GM18517 (cell line): ENCODE data around the gene SPATA13.
"Not testable (repeated sequence)": the region's sequence is repeated elsewhere in the genome, so short reads cannot be mapped to it uniquely, and the experiment has no call there.

ENCODE experiments used
- ATAC-seq: cut with Tn5 transposase; IDR thresholded peaks from one replicate; pipeline ENCODE4 v1.9.1; 2021; ENCODE audit warnings: mild to moderate bottlenecking, moderate library complexity; ENCODE audit not compliant: unreplicated experiment

SPATA13 gene

DNA sequence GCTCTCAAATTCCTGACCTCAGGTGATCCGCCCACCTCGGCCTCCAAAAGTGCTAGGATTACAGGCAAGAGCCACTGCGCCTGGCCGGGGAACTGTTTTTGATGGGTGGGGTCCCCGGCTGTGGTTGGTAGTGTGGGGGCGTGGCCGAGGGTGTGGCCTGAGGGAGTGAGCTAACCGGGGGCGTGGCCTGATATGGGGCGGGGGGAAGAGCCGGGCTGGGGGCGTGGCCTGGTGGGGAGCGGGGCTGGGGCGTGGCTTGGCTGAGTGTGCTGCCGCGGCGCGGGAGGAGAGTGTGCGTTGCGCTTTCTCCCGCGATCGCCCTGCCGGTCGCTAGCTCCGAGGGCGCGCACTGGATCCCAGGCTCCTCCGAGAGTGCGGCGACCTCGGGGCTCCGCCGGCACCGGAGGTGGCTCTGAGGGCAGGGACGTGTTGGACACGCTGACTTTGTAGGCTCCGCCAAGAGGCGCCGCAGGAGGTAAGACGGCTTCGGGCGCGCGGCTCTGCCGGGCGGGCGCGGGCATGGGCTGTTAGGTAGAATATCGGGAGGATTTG, at the start of gene SPATA13:
SPATA13 (plus strand) TSS at position 263 of the 552 bp plus-strand sequence. CDS start 62,210 bp downstream, outside the sequence.
- peak; percentile 61 for ATAC-seq

DNA sequence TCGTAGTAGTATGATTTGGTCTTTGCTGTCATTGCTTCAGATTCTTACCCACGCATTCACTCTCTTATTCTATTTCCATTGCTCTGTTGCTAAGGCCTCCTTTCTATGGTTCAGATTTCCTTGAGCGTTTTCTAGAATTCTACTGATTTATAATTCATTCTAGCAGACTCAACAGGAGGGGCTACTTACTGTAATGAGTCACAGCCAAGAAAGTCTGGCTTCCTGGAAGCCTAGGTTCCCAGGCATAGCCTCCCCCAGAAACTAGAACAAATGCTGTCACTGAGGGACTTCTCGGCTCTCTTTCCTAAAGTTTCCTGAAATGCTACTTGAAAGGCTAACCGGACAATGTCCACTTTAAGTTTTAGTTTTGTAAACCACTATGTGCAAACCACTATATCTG, 47.7 kb upstream of the SPATA13 start:
- no peak for ATAC-seq

DNA sequence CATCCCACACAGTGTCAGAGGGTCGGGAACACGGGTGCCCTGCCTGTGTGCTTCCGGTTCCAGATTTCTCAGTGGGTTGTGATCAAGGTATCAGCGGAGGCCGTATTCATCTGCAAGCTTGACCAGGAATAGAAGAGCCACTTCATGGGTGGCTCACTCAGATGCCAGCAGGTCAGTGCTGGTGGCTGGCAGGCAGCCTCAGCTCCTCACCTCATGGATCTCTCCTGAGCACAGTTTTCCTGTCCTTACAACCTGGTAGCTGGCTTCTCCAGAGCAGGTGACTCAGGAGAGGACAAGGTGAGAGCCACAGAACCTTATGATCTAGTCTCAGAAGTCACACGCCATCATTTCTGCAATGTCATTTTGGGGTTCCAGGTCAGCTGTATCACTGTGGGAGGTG, 44.8 kb upstream of the SPATA13 start:
- no peak for ATAC-seq

DNA sequence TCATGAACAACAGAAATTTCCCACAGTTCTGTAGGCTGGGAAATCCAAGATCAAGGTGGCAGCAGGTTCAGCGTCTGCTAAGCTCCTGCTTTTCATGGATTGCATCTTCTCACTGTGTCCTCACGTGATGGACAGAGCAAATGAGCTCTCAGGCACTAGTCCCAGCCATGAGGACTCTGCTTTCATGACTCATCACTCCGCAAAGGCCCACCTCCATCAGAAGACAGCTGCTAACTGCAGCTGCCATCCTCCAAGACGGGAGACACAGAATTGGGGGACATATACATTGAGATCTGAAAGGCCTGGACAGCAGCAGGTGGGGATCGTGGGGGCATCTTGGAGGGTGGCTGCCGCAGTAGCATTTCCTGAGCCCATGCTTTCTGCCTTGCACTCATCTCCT, 44.4 kb upstream of the SPATA13 start:
- no peak for ATAC-seq

DNA sequence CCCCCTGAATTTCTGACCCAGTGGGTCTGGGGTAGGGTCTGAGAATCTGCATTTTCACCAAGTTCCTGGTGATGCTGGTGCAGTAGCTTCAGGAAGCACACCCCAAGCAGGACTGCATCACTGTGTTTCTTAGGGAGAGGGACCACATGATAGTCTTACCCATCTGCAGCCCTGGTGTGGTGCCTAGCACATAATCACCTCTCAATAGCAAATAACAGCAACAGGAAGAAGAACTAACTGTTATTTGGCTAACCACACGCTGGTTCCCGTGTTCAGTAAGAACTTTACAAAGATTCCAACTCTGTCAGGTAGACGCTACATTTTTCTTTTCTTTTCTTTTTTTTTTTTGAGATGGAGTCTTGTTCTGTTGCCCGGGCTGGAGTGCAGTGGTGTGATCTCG, 41.9 kb upstream of the SPATA13 start:
- ATAC-seq = no peak

DNA sequence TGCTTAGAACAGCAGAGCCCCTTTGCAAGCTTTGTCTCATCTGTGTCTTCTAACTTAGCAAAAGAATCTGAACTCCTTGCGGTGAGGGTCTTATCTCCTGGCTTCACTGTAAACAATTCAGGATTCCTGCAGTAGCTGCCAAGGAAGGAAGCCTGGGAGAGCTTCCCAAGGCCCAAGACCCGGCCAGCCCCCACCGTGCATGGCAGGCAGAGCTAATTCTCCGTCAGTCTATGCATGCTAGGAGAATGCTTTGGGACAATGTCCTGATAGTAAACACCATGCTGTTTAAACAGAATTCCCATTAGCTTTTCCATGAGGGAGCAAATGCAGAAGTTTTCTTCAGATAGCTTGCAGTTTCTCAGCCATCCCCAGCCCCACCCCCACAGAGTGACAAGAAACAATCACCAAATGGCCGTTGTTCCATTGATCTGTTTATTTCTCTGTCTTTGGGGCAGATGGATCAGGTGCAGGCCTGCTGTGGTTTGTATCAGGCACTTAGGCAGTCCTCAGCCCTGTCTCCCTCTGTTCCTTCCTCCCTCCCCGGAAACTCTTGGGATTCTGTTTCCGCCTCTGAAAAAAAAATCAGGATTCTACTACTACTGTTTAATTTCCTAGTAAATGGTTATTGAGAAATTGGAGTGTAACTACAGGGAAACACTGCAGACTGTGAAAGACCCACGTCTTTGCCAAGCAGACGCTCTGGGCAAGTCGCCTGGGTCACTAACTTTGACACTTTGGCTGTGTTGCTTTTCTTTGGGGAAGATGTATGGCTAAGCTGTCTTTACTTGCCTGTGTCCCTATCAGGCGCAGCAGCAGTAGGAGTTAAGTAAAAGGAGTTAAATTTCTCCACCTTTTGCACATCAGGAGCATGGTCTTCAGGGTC, 40.7 kb upstream of the SPATA13 start:
- no peak for ATAC-seq

DNA sequence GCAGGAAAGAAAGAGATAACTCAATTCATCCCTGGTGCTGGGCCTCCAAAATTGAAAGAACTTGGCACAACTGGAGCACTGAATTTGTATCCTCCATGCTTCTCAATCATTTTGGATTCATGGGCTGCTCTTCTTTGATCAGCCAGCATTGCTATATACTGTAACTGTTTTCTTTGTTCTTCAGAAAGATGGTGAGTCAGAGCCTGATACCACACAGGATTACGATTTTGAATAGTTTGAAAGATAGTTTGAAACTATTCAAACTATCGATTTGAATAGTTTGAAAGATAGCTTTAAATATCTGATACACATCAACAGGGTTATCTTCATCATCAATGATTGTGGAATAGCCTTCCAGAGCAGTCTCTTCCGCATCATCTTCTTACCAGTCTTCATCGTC, 38.5 kb upstream of the SPATA13 start:
- not testable (repeated sequence) for ATAC-seq

DNA sequence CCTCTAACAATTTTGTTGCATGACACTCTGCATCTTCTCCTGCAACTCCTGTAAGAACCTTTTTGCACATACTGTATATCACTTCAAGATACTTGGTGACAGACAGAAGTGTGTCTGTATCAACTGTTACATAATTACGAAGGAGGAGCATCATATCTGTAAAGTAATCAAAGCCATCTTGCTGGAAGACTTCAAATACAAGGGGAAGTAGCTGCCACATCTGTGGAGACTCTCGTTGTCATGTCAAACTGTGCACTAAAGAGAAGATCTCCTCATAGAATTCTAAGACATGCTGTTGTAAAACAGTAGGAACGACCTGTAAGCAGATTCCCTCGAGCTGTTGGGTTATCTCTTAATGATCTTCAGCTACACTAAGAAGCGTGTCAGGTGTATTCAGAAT, 38.0 kb upstream of the SPATA13 start:
- ATAC-seq = no peak

DNA sequence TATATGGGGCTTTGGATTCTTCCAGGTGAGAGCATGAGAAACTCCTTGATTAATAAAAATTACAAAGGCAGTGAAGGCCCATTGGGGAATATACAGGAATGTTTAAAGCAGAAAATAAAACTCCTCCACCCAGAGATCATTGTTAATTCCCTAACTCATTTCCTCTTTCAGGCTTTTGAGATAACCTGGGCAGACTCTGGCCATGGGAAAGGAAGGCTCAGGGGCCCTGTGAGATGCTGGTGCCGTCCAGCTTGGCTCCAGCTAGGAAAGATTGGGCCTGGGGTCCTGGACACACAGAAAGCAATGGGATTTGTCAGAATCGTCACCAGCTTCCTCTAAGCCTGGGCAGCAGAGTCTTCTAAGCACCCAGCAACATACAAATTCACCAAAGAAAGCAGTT, 36.8 kb upstream of the SPATA13 start:
- no peak for ATAC-seq

DNA sequence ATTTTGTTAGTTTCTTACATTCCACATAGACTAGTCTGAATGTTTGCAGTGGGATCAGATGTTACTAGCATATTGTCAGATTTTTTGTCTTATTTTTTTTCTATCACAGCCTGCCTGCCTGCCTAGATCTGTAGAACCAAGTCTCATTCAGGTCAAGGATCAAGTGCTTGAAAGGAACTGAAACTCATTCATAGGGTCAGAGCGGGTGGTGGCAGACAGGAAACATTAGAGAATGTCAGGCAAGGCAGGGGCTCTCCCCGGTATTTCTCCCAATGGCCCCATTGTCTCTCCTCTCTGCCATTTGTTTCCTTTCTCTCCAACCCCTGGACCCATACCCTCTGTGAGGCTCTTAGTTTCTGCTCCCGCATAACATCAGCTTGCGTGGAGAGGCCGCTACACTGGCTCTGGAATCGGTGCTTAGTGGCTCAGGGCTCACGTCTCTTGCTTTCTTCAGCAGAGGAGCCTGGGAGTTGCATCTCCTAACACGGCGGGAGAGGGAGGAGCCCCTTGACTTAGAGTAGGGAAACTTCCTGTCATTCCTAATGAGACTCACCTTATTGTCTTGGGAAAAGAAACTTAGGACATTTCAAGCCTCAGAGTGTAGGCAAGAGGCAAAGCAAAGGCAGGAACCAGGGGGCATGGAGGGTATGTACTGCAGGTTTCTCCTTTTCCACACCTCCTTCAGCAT, 35.6 kb upstream of the SPATA13 start:
- peak; percentile 88 for ATAC-seq

DNA sequence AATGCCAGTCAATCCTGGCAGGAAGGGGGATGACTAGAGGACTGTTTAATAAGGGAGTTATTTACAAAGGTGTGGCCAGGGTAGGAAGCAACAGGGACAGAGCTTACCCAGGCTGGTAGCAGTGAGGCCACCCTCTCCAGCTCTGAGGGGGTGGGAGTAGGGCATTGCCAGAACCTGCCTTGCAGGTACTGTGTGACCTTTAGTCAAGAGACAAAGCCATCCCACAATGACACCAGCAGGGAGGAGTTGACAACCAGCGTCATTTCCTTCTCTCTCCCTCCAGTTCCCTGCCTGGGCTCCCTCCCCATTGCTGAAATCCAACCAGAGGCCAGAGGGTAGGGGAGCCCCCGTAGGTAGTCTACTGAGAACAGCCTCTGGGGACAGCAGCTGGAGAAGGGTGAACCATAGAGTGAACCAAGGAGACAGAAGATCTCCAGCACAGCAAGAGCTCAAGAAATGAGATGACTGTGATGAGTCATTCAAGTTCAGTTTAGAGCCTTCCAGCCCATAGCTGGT, 33.3 kb upstream of the SPATA13 start:
- ATAC-seq = peak; percentile 71

DNA sequence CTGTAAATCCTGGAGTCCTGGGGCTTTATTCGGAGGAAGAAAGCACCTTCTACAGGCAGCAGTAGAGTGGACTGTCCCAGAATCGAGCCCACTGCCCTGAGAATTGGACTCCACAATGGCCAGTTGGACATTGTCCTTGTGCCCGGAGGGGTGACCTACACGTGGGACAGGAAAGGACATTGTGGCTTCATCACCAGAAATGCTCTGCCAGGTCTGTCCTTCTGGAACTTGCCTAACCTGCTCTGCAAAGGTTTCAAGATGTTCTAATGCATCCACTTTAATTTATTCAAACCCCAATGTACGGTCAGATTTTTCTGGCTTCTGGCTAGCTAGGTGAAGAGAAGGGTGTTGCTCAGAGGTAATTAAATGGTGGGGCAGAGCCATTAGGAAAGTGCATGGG, 32.4 kb upstream of the SPATA13 start:
- no peak for ATAC-seq

DNA sequence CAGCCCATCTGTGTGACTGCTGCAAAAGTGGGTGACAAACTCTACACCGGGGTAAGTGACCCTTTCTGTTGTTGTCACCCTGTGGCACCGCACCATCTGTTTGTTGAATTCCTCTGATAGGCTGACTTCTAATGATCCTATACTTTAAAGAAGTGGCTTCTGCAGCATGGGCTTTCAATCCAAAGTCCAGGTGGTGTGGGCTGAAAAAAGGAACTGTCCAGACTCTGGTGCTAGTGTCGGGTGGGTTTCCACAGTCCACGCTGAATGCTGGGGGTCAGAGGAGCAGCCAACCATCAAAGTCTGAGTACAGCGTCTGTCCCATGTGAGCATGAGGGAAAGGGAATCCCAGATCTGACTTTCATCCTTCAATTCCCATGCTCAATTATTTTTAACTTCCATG, 31.6 kb upstream of the SPATA13 start:
- no peak for ATAC-seq

DNA sequence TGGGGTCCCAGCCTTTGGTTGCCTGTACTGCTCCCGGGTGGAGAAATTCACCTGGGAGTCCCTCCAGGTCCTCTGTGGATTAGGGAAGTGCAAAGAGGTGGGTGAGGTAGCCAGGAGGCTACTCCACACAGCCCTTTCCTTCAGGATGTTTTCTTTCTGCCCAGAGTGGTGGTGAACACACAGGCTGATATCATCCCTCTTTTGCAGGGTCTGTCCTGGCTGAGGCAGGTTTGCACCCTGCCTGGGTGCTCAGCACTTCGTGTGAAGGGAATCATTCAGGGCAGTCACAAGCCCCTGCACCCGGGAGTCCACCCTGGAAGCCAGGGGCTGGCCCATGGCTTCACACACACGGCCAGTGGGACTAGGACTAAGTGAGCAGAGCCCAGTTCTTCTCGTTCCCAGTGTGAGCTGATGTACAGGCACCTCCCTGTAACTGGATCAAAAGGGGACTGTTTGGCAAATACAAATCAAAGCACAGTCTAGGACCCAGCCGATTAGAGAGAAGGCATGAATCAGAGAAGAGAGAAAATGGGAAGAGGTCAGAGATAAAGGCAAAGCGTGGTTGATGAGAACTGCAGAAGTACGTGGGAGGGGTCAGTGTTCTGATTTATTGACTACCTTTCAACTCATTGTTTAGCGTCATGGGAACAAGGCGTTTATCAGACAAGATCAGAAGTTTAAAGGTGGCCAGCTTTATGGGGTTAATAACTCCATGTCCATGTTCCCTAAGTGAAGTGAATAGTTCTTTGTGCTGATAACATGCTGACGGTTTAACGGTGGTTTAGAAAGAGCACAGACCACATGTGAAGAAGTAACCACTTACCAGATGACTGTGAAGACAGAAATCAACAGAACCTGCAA, 30.4 kb upstream of the SPATA13 start:
- ATAC-seq = no peak

DNA sequence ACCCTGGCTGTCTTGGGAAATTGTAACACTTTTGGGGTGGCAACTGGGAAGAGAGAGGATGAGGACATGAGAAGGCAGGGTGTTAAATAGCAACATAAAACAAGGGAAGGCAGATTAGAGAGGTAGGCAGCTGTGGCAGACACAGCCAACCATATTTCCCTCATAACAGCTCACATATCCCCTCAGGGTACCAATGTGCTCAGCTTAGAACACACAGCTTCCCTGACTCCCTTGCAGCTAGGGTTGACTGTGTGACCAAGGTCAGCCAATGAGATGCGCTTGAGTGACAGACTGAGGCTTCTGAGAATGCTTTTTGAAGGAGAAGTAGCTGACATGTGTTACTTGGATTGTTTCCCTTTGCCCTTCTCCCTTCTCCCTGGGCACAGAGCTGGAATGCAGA, 28.8 kb upstream of the SPATA13 start:
- ATAC-seq = no peak

DNA sequence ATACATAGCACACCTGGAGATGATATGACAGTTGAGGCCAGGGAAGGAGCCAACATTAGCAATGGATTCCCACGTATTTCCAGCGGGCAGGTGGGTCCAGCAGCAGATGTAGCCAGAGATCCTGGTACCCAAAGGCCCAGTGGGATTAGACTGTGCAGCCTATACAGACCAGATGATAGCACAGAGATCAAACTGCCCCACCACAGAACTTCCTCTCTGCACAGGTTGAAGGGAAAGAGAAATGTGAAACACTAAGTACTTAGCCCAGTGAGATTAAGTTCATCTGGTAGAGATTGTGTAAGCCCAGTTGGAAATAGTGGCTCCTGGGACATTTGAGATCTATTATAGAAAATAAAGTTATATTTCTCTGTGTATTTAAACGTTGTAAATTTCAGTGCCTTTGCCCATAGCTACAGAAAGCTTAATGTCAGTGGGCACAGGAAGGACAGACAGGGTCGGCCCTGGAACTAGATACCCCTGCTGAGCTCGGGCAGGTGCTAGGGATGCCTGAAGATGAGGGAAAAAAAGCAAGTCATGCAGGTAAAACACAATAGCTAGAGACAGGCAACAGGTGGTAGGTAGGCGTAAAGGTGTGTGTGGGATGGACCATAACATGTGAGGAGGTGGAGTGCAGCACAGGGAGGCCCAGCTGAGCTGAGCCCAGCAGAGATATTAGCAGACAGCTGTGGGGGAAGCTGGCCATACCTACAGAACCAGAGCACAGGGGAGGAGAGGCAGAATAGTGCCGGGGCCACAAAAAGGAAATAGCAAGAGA, 27.3 kb upstream of the SPATA13 start:
- ATAC-seq = no peak

DNA sequence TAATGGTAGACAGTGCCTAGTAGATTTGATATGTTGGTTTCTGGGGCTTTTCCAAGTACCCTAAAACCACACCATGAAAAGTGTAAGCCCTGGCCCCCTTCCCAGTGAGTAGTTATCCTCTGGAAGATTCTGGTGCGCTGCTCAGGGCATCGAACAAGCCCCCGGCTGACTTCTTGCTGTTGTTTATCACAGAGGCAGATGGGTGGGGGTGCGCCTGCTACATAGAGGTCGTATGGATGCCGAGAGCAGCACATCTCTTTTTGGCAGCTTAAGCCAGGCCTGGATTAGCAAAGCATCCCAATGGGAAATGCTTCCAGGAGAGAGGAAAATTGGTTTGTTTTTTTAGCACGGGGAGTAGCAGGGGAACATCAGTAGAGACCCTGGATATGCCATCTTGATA, 26.3 kb upstream of the SPATA13 start:
- no peak for ATAC-seq

DNA sequence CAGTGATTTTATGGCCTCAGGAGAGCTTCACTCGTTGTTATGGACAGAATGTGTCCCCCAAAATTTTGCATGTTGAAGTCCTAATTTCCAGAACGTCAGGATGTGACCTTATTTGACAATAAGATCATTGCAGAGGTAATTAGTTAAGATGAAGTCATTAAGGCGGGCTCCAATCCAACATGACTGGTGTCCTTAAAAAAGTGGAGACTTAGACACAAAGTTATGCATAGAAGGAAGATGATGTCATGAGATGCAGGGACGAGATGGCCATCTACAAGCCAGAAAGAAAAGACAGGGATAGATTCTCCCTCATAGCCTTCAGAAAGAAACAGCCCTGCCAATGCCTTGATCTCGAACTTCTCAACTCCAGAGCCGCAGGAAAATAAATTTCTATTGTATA, 25.8 kb upstream of the SPATA13 start:
- ATAC-seq = no peak

DNA sequence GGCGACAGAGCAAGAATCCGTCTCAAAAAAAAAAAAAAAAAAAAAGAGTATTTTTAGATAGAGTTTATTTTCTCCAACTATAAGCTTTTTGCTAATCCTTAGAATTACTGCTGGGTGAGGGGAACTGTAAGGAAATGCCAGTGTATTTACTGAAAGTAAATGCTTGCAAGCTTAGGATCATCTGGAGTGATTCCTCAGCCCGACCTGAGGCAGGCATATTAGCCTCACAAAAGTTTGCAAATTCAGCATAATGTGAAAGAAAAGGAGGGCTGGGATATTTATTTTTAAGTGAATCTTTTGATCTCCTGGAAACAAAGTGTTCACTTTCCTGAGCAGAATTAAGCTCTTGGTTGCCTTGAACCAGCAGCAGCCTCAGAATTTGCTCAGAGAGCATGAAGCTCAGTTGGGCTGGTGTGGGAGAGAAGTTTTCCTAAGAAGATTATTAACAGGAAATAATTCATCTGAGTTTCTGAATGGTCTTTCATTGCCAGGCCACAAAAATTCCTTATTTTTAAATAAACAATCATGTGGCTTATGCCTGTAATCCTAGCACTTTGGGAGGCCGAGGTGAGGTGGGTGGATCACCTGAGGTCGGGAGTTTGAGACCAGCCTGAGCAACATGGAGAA, 24.7 kb upstream of the SPATA13 start:
- ATAC-seq = no peak

DNA sequence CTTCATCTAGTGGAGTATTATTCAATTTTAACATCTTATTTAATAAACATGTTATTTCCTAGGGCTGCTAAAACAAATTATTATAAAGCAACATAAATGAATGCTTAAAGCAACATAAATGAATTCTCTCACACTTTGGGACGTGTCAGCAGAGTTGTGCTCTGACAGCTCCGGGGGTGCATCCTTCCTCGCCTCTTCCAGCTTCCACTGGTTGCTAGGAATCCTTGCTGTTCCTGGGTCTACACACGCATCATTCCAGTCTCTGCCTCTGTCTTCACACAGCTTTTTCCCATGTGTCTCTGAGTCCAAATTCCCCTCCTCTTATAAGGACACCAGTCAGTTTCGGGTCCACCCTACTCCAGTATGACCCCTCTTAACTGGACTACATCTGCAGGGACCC, 21.6 kb upstream of the SPATA13 start:
- ATAC-seq = no peak
